Ovary (tissue), 3 donors: ENCODE results near the gene DDT.

ENCODE experiments used
- POLR2A ChIP-seq: fragments of 450-650 bp; IDR thresholded peaks from one replicate; pipeline ENCODE4 v1.6.1; 2017; ENCODE audit warnings: antibody characterized with exemption, mild to moderate bottlenecking, moderate library complexity
- TF ChIP-seq, protein P1 (sequence below), 3 donors: fragments of 450-650 bp in 2 of 3; fragments of 200-600 bp in 1 of 3; IDR thresholded peaks; one replicate each; pipeline versions ENCODE4 v1.5.1 to v1.8.0; 2016 to 2022; ENCODE audit warnings: antibody characterized with exemption in 3 of 3, mild to moderate bottlenecking in 1 of 3
- donor health status: DM: no; HTN: no; CAD: no.

DNA sequence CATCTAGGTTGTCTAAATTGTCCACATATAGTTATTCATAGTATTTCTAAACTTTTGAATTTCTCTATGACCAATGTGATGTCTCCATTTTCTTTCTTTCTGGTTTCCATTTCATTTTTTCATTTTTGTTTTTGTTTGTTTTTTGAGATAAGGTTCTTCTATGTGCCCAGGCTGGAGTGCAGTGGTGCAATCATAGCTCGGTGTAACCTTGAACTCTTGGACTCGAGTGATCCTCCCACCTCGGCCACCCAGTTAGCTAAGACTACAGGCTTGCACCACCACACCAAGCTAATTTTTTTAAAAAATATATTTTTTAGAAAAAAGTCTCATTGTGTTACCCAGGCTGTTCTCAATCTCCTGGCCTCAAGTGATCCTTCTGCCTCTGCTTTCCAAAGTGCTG lies 22.9 kb upstream of the DDT start:
- TF ChIP-seq, protein P1, sequence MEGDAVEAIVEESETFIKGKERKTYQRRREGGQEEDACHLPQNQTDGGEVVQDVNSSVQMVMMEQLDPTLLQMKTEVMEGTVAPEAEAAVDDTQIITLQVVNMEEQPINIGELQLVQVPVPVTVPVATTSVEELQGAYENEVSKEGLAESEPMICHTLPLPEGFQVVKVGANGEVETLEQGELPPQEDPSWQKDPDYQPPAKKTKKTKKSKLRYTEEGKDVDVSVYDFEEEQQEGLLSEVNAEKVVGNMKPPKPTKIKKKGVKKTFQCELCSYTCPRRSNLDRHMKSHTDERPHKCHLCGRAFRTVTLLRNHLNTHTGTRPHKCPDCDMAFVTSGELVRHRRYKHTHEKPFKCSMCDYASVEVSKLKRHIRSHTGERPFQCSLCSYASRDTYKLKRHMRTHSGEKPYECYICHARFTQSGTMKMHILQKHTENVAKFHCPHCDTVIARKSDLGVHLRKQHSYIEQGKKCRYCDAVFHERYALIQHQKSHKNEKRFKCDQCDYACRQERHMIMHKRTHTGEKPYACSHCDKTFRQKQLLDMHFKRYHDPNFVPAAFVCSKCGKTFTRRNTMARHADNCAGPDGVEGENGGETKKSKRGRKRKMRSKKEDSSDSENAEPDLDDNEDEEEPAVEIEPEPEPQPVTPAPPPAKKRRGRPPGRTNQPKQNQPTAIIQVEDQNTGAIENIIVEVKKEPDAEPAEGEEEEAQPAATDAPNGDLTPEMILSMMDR (IDR thresholded peaks at IDR 0.05), result no peak
- TF ChIP-seq POLR2A, result no peak
